Midbrain (tissue), 1 donor: ENCODE measurements around the gene NINL.

Experiments used
- DNase-seq: peaks from one replicate; lab custom pipeline; 2025; lab: John Stamatoyannopoulos, UW

The NINL gene

GRCh38 chr20:25407311-25408169 is 177.8 kb downstream of the NINL start, which contains the start of gene GINS1:
TSS of gene GINS1 (plus strand) at chr20:25407673. CDS start at chr20:25407821, 148 bp downstream.
- peak; percentile 89 for DNase-seq
